Endothelial cell of umbilical vein (primary cell): Measurements from ENCODE around the gene MS4A4A. TPM values are rescaled to one million over a fixed set of nuclear protein-coding genes. Genes with fewer than 3 reads are reported as not detected.

Experiments used
- BruUV-seq: library from RNA; stranded (reverse); fragments of 400-500 nt; replicated peaks from 2 replicates; lab custom pipeline; 2021; lab: Mats Ljungman, UMichigan
- CTCF ChIA-PET: fragments of 300-600, 350-600 bp; sonication (Branson Sonifier 250); formaldehyde crosslinking; loops from one replicate; lab custom pipeline; 2021; ENCODE audit warnings: antibody characterized with exemption, inconsistent platforms; lab: Charles Lee
- POLR2A ChIA-PET: fragments of 300-600, 350-600 bp; sonication (Branson Sonifier 250); formaldehyde crosslinking; loops from one replicate; lab custom pipeline; 2021; ENCODE audit warnings: antibody characterized with exemption, inconsistent platforms; lab: Charles Lee
- DNase-seq: peaks from one replicate; pipeline ENCODE4 v3.0.0-alpha.2; 2011; ENCODE audit warnings: low read depth, low spot score
- FAIRE-seq: peaks from 2 replicates; lab custom pipeline; 2011; peaks lifted over from hg19 to GRCh38; lab: Jason Lieb, UNC
- H2AFZ ChIP-seq: 2 replicates; pipeline ENCODE4 v1.6.0; 2012; ENCODE audit warnings: low read depth, low read length, control low read depth, inconsistent platforms
- H3K27ac ChIP-seq: 2 replicates; pipeline ENCODE4 v1.5.1; 2011; ENCODE audit warnings: low read depth, mild to moderate bottlenecking, control low read depth, low read length, moderate library complexity; ENCODE audit not compliant: insufficient read depth
- H3K27me3 ChIP-seq, 2 experiments: 2 replicates each; pipeline versions ENCODE4 v1.6.0 to v1.6.1; 2011; ENCODE audit warnings: low read length in 2 of 2, mixed read lengths in 1 of 2; ENCODE audit not compliant: control insufficient read depth in 2 of 2, insufficient read depth in 2 of 2
- H3K36me3 ChIP-seq, 2 experiments: 2 replicates in 1 of 2; 3 replicates in 1 of 2; pipeline ENCODE4 v1.5.1; 2011; ENCODE audit warnings: low read length in 2 of 2, mild to moderate bottlenecking in 1 of 2, moderate library complexity in 1 of 2; ENCODE audit not compliant: control insufficient read depth in 2 of 2, insufficient read depth in 2 of 2; ENCODE audit errors: extremely low read depth in 1 of 2
- H3K4me1 ChIP-seq: 3 replicates; pipeline ENCODE4 v1.5.1; 2011; ENCODE audit warnings: mild to moderate bottlenecking, low read length; ENCODE audit not compliant: control insufficient read depth, insufficient read depth; ENCODE audit errors: extremely low read depth
- H3K4me2 ChIP-seq: 2 replicates; pipeline ENCODE4 v1.6.1; 2011; ENCODE audit warnings: low read length, control low read depth, mixed read lengths; ENCODE audit not compliant: insufficient read depth
- H3K4me3 ChIP-seq, 3 experiments: fragments of 200-600 bp in 1 of 3; sonication (generic), shearing (Covaris generic) in 1 of 3; replicated peaks in 1 of 3; 2 replicates each; pipeline ENCODE4 v1.5.1; 2011 to 2016; ENCODE audit warnings: control low read depth in 3 of 3, low read length in 3 of 3, mild to moderate bottlenecking in 2 of 3, inconsistent platforms in 1 of 3, low read depth in 1 of 3, moderate library complexity in 1 of 3; ENCODE audit not compliant: insufficient read depth in 1 of 3
- H3K79me2 ChIP-seq: 2 replicates; pipeline ENCODE4 v1.6.0; 2012; ENCODE audit warnings: low read length, inconsistent platforms; ENCODE audit not compliant: control insufficient read depth, insufficient read depth
- H3K9ac ChIP-seq: replicated peaks from 2 replicates; pipeline ENCODE3; 2011; ENCODE audit warnings: low read length, control low read depth; ENCODE audit not compliant: insufficient read depth; ENCODE audit errors: extremely low read depth
- H3K9me1 ChIP-seq: replicated peaks from 3 replicates; pipeline ENCODE4 v1.6.0; 2011; ENCODE audit warnings: mild to moderate bottlenecking, low read length; ENCODE audit not compliant: control insufficient read depth, insufficient read depth; ENCODE audit errors: extremely low read depth
- H3K9me3 ChIP-seq: replicated peaks from 2 replicates; pipeline ENCODE4 v1.5.1; 2012; ENCODE audit warnings: low read length, inconsistent platforms; ENCODE audit not compliant: control insufficient read depth, insufficient read depth
- H4K20me1 ChIP-seq: replicated peaks from 2 replicates; pipeline ENCODE3; 2011; ENCODE audit warnings: mild to moderate bottlenecking, low read length; ENCODE audit not compliant: control insufficient read depth, insufficient read depth; ENCODE audit errors: extremely low read depth
- CTCF ChIP-seq, 2 donors: IDR thresholded peaks; 1 replicate in 1 of 2; 2 replicates in 1 of 2; pipeline ENCODE4 v1.5.1; 2011; ENCODE audit warnings: low read length in 2 of 2, mild to moderate bottlenecking in 2 of 2, moderate library complexity in 2 of 2, control low read depth in 1 of 2, inconsistent platforms in 1 of 2, low read depth in 1 of 2; ENCODE audit not compliant: insufficient read depth in 1 of 2; ENCODE audit errors: extremely low read depth in 1 of 2
- EZH2 ChIP-seq: IDR thresholded peaks from 2 replicates; pipeline ENCODE4 v1.6.1; 2012; ENCODE audit warnings: borderline replicate concordance, low read depth, mild to moderate bottlenecking, moderate library complexity, low read length, inconsistent platforms; ENCODE audit not compliant: severe bottlenecking
- FOS ChIP-seq: IDR thresholded peaks from 2 replicates; pipeline ENCODE4 v1.6.1; 2011; ENCODE audit warnings: mild to moderate bottlenecking, low read length, moderate library complexity, borderline replicate concordance; ENCODE audit not compliant: insufficient read depth
- GATA2 ChIP-seq: IDR thresholded peaks from 2 replicates; pipeline ENCODE4 v1.7.0; 2011; ENCODE audit warnings: low read depth, mild to moderate bottlenecking, moderate library complexity, mixed read lengths, low read length; ENCODE audit not compliant: insufficient read length, insufficient read depth
- JUN ChIP-seq: IDR thresholded peaks from 2 replicates; pipeline ENCODE4 v1.6.1; 2011; ENCODE audit warnings: borderline replicate concordance, low read depth; ENCODE audit not compliant: insufficient read length, insufficient read depth
- MAX ChIP-seq: IDR thresholded peaks from 2 replicates; pipeline ENCODE4 v1.6.1; 2011; ENCODE audit not compliant: insufficient read depth, insufficient read length
- MYC ChIP-seq: IDR thresholded peaks from one replicate; pipeline ENCODE4 v1.6.1; 2011; ENCODE audit warnings: mild to moderate bottlenecking, low read depth, low read length
- POLR2A ChIP-seq: IDR thresholded peaks from 2 replicates; pipeline ENCODE4 v1.6.1; 2012; ENCODE audit warnings: low read depth, mild to moderate bottlenecking, control low read depth, low read length
- POLR2AphosphoS5 ChIP-seq: IDR thresholded peaks from 2 replicates; pipeline ENCODE4 v1.6.1; 2012; ENCODE audit warnings: low read depth, mild to moderate bottlenecking, control low read depth, low read length, moderate library complexity; ENCODE audit not compliant: insufficient read depth
- dilution Hi-C: fragments of 300-500 bp; cut with MboI; formaldehyde crosslinking; loops from one replicate; pipeline ENCODE4 v1.15.0; 2019; ENCODE audit warnings: low sequenced_read_pairs; ENCODE audit not compliant: extremely low pct_ligation_motif_present
- intact Hi-C: fragments of 100-400 bp; cut with micrococcal nuclease; formaldehyde crosslinking; loops from one replicate; pipeline ENCODE4 v1.10.0; 2022
- polyA plus RNA-seq, 4 experiments: library from polyadenylated mRNA; depleted of rRNA in 3 of 4; stranded (reverse) in 3 of 4; unstranded in 1 of 4; fragments of >200 nt; gene quantifications; 2 replicates each; pipeline versions ENCODE4 v1.2.1 to v1.2.3, GENCODE V29; 2011 to 2012; ENCODE audit warnings: missing spikeins in 1 of 4
- total RNA-seq: library from RNA; stranded (reverse); gene quantifications from 2 replicates; pipeline ENCODE4 v1.2.3, GENCODE V29; 2021

The MS4A4A gene
- total and polyA plus RNA-seq, 2 donors (not counting 3 experiments of a cell fraction or from before 2014, with no cell fraction given): 0.19 TPM; not detected in 1

- no peaks in the 10 kb centered on the region for H4K20me1 ChIP-seq
- H3K4me1 ChIP-seq: no peaks in the 10 kb centered on the region
- H3K4me2 ChIP-seq: no peak overlapping the region
- no peak overlapping the region for H3K4me3 ChIP-seq
- no peak overlapping the region for H3K27ac ChIP-seq
- H3K9ac ChIP-seq: no peak overlapping the region
- intact Hi-C loops: no loop called here
- peaks cover 3 to 16% of the 10 kb centered on the region in 2 experiments for H3K27me3 ChIP-seq
- no peak overlapping the region for H2AFZ ChIP-seq
- TF ChIP-seq MAX: no peak
- no peak for TF ChIP-seq CTCF (IDR thresholded peaks at IDR 0.05; ENCODE audit: extremely low read depth in 1 of 2, insufficient read depth in 1 of 2, low read depth in 1 of 2, low read length in 2 of 2)
- TF ChIP-seq GATA2: no peak
- TF ChIP-seq MYC: no peak
- no peak for TF ChIP-seq JUN
- TF ChIP-seq POLR2AphosphoS5: no peak
- no peak for TF ChIP-seq POLR2A
- no peak for TF ChIP-seq EZH2
- TF ChIP-seq FOS: no peak
- DNase-seq (no peak), FAIRE-seq (no peak)
- ChIA-PET CTCF (interaction anchor here (2.9 to 3.7 kb wide), 5 partner anchors 11 to 355 kb away, joined by 15 to 67 read pairs (median 35); no protein-coding TSS in a partner anchor), POLR2A (no interaction called here)
- no TSS peak for BruUV-seq
- no peaks in the 10 kb centered on the region for H3K79me2 ChIP-seq
- dilution Hi-C loops: no loop called here
- H3K9me1 ChIP-seq: no peaks in the 10 kb centered on the region
- H3K36me3 ChIP-seq: no peaks in the 10 kb centered on the region
- no peaks in the 10 kb centered on the region for H3K9me3 ChIP-seq
These were observed 17.1 kb upstream of the MS4A4A start for GRCh38 chr11:60263402-60263801.
